ENCODE data around the gene NELFCD.
A peak's percentile ranks its signal among the peaks of the same experiment; 100 is the strongest.
"Not testable (repeated sequence)": the region's sequence is repeated elsewhere in the genome, so short reads cannot be mapped to it uniquely, and the experiment has no call there.

NELFCD gene

GRCh38 chr20:59006167-59006863 is 25.3 kb downstream of the NELFCD start:
- DNase-seq (ENCODE audit: extremely low spot score, insufficient read length, low read depth) (no peak), FAIRE-seq (no peak)

GRCh38 chr20:59006864-59007664 is 26.0 kb downstream of the NELFCD start, which contains the start of gene CTSZ:
TSS of gene CTSZ (minus strand) at chr20:59007254. CDS start at chr20:59007128, 126 bp downstream.
- FAIRE-seq (no peak), DNase-seq (ENCODE audit: extremely low spot score, insufficient read length, low read depth) (peak; percentile 47)

GRCh38 chr20:59007665-59008511 is 26.8 kb downstream of the NELFCD start:
- FAIRE-seq (peak; percentile 82), DNase-seq (ENCODE audit: extremely low spot score, insufficient read length, low read depth) (peak; percentile 71)

- DNase-seq (ENCODE audit: extremely low spot score, insufficient read length, low read depth), result no peak
- FAIRE-seq, result no peak
Observed at GRCh38 chr20:59008715-59009336, 27.8 kb downstream of the NELFCD start.

GRCh38 chr20:59010321-59010994 is 29.4 kb downstream of the NELFCD start:
- DNase-seq (ENCODE audit: extremely low spot score, insufficient read length, low read depth) (no peak), FAIRE-seq (no peak)

GRCh38 chr20:59010995-59011873 is 30.2 kb downstream of the NELFCD start:
- DNase-seq (ENCODE audit: extremely low spot score, insufficient read length, low read depth) (no peak), FAIRE-seq (no peak)

- not testable (repeated sequence) for DNase-seq (ENCODE audit: extremely low spot score, insufficient read length, low read depth); FAIRE-seq
Observed at GRCh38 chr20:59011874-59012157, 30.8 kb downstream of the NELFCD start.

- no peak for DNase-seq (ENCODE audit: extremely low spot score, insufficient read length, low read depth)
- no peak for FAIRE-seq
Observed at GRCh38 chr20:59013031-59013951, 32.2 kb downstream of the NELFCD start.

- FAIRE-seq, result no peak
- DNase-seq (ENCODE audit: extremely low spot score, insufficient read length, low read depth), result no peak
Observed at GRCh38 chr20:59013959-59014608, 33.0 kb downstream of the NELFCD start.

GRCh38 chr20:59014680-59015389 is 33.8 kb downstream of the NELFCD start:
- FAIRE-seq, result no peak
- DNase-seq (ENCODE audit: extremely low spot score, insufficient read length, low read depth), result no peak

GRCh38 chr20:59015411-59015810 is 34.4 kb downstream of the NELFCD start:
- DNase-seq (ENCODE audit: extremely low spot score, insufficient read length, low read depth), result no peak
- no peak for FAIRE-seq

- DNase-seq (ENCODE audit: extremely low spot score, insufficient read length, low read depth), result no peak
- no peak for FAIRE-seq
Observed at GRCh38 chr20:59015812-59016711, 35.0 kb downstream of the NELFCD start.

GRCh38 chr20:59016795-59017492 is 35.9 kb downstream of the NELFCD start:
- DNase-seq (ENCODE audit: extremely low spot score, insufficient read length, low read depth) (no peak), FAIRE-seq (no peak)

GRCh38 chr20:59017493-59018231 is 36.6 kb downstream of the NELFCD start:
- no peak for DNase-seq (ENCODE audit: extremely low spot score, insufficient read length, low read depth)
- no peak for FAIRE-seq
